Skin epidermis (tissue), 12 donors: Measurements from ENCODE around the gene ADAMTSL1.

Experiments
- H3K27ac ChIP-seq, 21 experiments: fragments of 200-600 bp; sonication (generic) in 11 of 21; one replicate each; pipeline ENCODE4 v1.5.0; 2020; ENCODE audit warnings: mild to moderate bottlenecking in 3 of 21, inconsistent platforms in 2 of 21, moderate library complexity in 2 of 21
- H3K4me3 ChIP-seq, 7 experiments: fragments of 200-600 bp; sonication (generic) in 2 of 7; one replicate each; pipeline ENCODE4 v1.5.0; 2020; ENCODE audit warnings: inconsistent platforms in 2 of 7, mild to moderate bottlenecking in 2 of 7, moderate library complexity in 1 of 7

The ADAMTSL1 gene

GRCh38 chr9:18492612-18493011 is 18.7 kb downstream of the ADAMTSL1 start:
- Histone ChIP-seq H3K27ac (peak overlapping the region in 3 of 21 experiments; percentile 46 to 70 (median 54)), H3K4me3 (no peak overlapping the region)

GRCh38 chr9:18493451-18493993 is 19.6 kb downstream of the ADAMTSL1 start:
- H3K4me3 ChIP-seq, result no peak overlapping the region
- H3K27ac ChIP-seq, result peak overlapping the region in 2 of 21 experiments; percentile 26 to 28

- Histone ChIP-seq H3K27ac (no peak overlapping the region), H3K4me3 (no peak overlapping the region)
These were observed 21.1 kb downstream of the ADAMTSL1 start for GRCh38 chr9:18495065-18495464.

GRCh38 chr9:18496256-18497000 is 22.5 kb downstream of the ADAMTSL1 start:
- Histone ChIP-seq H3K4me3 (no peak overlapping the region), H3K27ac (peak overlapping the region in 4 of 21 experiments; percentile 6 to 46 (median 26))

GRCh38 chr9:18499062-18499461 is 25.1 kb downstream of the ADAMTSL1 start:
- Histone ChIP-seq H3K27ac (no peak overlapping the region), H3K4me3 (no peak overlapping the region)

GRCh38 chr9:18499980-18500379 is 26.0 kb downstream of the ADAMTSL1 start:
- H3K27ac ChIP-seq, result no peak overlapping the region
- no peak overlapping the region for H3K4me3 ChIP-seq

GRCh38 chr9:18500451-18500850 is 26.5 kb downstream of the ADAMTSL1 start:
- Histone ChIP-seq H3K4me3 (no peak overlapping the region), H3K27ac (no peak overlapping the region)

- Histone ChIP-seq H3K27ac (no peak overlapping the region), H3K4me3 (no peak overlapping the region)
These were observed 28.0 kb downstream of the ADAMTSL1 start for GRCh38 chr9:18501949-18502348.

- H3K4me3 ChIP-seq, result no peak overlapping the region
- no peak overlapping the region for H3K27ac ChIP-seq
These were observed 28.6 kb downstream of the ADAMTSL1 start for GRCh38 chr9:18502546-18502945.

GRCh38 chr9:18504707-18505106 is 30.8 kb downstream of the ADAMTSL1 start:
- Histone ChIP-seq H3K4me3 (peak overlapping the region in 1 of 7 experiments; percentile 11), H3K27ac (no peak overlapping the region)

GRCh38 chr9:18507151-18507550 is 33.2 kb downstream of the ADAMTSL1 start:
- H3K4me3 ChIP-seq, result no peak overlapping the region
- no peak overlapping the region for H3K27ac ChIP-seq

GRCh38 chr9:18516514-18516913 is 42.6 kb downstream of the ADAMTSL1 start:
- Histone ChIP-seq H3K4me3 (no peak overlapping the region), H3K27ac (no peak overlapping the region)

GRCh38 chr9:18516965-18517364 is 43.0 kb downstream of the ADAMTSL1 start:
- no peak overlapping the region for H3K4me3 ChIP-seq
- no peak overlapping the region for H3K27ac ChIP-seq

- H3K27ac ChIP-seq, result no peak overlapping the region
- no peak overlapping the region for H3K4me3 ChIP-seq
These were observed 46.6 kb downstream of the ADAMTSL1 start for GRCh38 chr9:18520416-18521047.

- no peak overlapping the region for H3K27ac ChIP-seq
- no peak overlapping the region for H3K4me3 ChIP-seq
These were observed 52.7 kb downstream of the ADAMTSL1 start for GRCh38 chr9:18526685-18527084.

GRCh38 chr9:18531136-18532065 is 57.4 kb downstream of the ADAMTSL1 start:
- Histone ChIP-seq H3K27ac (no peak overlapping the region), H3K4me3 (no peak overlapping the region)

- no peak overlapping the region for H3K27ac ChIP-seq
- no peak overlapping the region for H3K4me3 ChIP-seq
These were observed 60.7 kb downstream of the ADAMTSL1 start for GRCh38 chr9:18534611-18535010.

- H3K4me3 ChIP-seq, result no peak overlapping the region
- no peak overlapping the region for H3K27ac ChIP-seq
These were observed 62.6 kb downstream of the ADAMTSL1 start for GRCh38 chr9:18536554-18536953.

- H3K27ac ChIP-seq, result no peak overlapping the region
- H3K4me3 ChIP-seq, result no peak overlapping the region
These were observed 65.3 kb downstream of the ADAMTSL1 start for GRCh38 chr9:18539203-18539693.
